Activated naive CD4-positive, alpha-beta T cell treated with anti-CD3 and anti-CD28 coated beads, Interleukin-2, amount 50 U/mL, for 72 hours (primary cell): ENCODE results near the gene STPG3. TPM values are rescaled to one million over a fixed set of nuclear protein-coding genes. Genes with fewer than 3 reads are reported as not detected.

Experiments
- ATAC-seq, 2 donors: fragments of 150-1000 bp; cut with Tn5 transposase; 2 replicates each; pipeline ENCODE4 v1.10.0; 2021; ENCODE audit warnings: mild to moderate bottlenecking in 2 of 2, moderate library complexity in 2 of 2
- DNase-seq, 2 donors: peaks; one replicate each; pipeline ENCODE4 v3.0.0; 2021 to 2022; ENCODE audit warnings: low spot score in 2 of 2
- H3K27ac Mint-ChIP-seq, 2 donors: one replicate each; pipeline ENCODE4 v1.8.0; 2022; ENCODE audit warnings: mild to moderate bottlenecking in 2 of 2, mixed read lengths in 2 of 2
- H3K36me3 Mint-ChIP-seq, 2 donors: one replicate each; pipeline ENCODE4 v1.8.0; 2022; ENCODE audit warnings: mixed read lengths in 2 of 2
- H3K9me3 Mint-ChIP-seq, 2 donors: one replicate each; pipeline ENCODE4 v1.8.0; 2022; ENCODE audit warnings: mixed read lengths in 2 of 2
- total RNA-seq, 2 donors: library from RNA; stranded (reverse); gene quantifications; one replicate each; pipeline ENCODE4 v1.2.3, GENCODE V29; 2022

STPG3 gene
- total RNA-seq: not detected

DNA sequence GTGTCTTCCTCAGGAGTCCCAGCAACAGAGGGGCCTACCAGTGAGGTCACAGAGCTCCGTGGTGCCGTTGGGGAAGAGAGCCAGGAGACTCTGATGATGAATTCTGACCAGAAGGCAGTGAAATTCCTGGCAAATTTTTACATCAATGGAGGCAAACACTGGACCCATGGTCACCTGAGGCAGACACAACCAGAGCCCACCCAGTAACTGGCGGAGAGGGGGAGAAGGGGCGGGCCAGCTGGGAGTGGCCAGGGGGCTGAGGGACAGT lies at the start of gene STPG3:
TSS of gene STPG3 (plus strand) at position 93 of the 268 bp plus-strand sequence. CDS start at position 94, 1 bp downstream.
- Mint-ChIP-seq H3K36me3 (peaks cover 0 to 10% of the 10 kb centered on the region in 2 donors), H3K9me3 (no peaks in the 10 kb centered on the region), H3K27ac (no peak within 1 kb of the TSS)
- DNase-seq (no peak), ATAC-seq (no peak)

DNA sequence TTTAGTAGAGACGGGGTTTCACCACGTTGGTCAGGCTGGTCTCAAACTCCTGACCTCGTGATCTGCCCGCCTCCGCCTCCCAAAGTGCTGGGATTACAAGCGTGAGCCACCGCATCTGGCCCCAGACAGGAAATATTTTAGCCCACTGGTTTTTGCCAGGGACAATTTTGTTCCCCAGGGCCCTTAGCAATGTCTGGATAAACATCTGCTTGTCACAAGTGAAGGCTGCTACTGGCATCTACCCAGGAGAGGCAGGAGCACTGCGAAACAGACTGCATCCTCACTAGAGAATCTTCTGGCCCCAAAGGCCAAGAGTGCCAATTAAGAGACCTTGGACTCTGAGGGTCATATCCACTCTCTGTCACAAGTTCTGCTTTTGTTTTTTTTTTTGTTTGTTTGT lies 48.1 kb upstream of the STPG3 start:
- H3K36me3 Mint-ChIP-seq: peaks cover 26 to 28% of the 10 kb centered on the region in 2 donors
- ATAC-seq (no peak), DNase-seq (no peak)
- H3K9me3 Mint-ChIP-seq: no peaks in the 10 kb centered on the region
- H3K27ac Mint-ChIP-seq: no peak overlapping the region

DNA sequence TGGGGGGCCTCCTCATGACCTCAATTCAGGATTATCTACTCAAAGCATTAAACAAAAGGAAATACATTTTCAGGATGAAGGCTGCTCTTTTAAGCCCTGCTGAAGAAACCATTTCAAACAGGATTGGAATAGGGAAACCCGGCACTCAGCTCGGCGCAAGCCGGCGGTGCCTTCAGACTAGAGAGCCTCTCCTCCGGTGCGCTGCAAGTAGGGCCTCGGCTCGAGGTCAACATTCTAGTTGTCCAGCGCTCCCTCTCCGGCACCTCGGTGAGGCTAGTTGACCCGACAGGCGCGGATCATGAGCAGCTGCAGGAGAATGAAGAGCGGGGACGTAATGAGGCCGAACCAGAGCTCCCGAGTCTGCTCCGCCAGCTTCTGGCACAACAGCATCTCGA lies 46.4 kb upstream of the STPG3 start:
- H3K27ac Mint-ChIP-seq: peak overlapping the region; percentile 94 to 97
- DNase-seq (no peak), ATAC-seq (no peak)
- H3K36me3 Mint-ChIP-seq: peaks cover 28 to 33% of the 10 kb centered on the region in 2 donors
- no peaks in the 10 kb centered on the region for H3K9me3 Mint-ChIP-seq

DNA sequence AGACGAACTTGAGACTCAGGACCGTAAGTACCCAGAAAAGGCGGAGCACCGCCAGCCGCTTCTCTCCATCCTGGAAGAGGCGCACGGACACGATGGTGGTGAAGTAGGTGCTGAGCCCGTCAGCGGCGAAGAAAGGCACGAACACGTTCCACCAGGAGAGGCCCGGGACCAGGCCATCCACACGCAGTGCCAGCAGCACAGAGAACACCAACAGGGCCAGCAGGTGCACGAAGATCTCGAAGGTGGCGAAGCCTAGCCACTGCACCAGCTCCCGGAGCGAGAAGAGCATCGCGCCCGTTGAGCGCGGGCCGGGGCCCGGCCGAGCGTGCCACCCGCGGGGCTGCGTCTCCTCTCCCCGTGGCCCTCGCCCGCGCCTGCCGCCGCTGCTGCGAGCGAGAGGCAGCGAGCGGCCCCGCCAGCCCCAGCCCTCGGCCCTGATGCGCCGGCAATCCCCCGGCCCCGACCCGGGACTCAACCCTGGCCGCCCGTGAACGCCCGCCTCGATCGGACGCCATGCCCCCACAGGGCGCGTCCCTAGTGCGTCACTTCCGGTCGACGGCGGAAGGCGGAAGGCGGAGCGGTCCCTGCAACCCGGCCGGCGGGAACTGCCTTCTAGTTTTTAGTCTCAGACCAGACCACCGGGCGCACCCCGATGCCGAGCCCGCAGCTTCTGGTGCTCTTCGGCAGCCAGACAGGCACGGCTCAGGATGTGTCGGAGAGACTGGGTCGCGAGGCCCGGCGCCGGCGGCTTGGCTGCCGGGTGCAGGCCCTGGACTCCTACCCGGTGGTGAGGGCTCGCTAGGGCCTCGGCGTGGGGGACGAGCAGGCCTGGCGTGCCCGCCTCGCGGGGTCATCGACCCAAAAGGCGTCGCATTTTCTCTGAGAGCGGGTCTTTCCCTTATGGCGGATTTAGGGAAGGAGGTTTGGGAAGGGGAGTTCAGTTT lies 45.7 kb upstream of the STPG3 start, which contains the start of the genes NDOR1 and TMEM203:
TSS of gene NDOR1 (plus strand) at position 575 of the 944 bp plus-strand sequence. CDS start at position 653, 78 bp downstream.
TSS of gene TMEM203 (minus strand) at position 523 of the 944 bp plus-strand sequence. CDS start at position 289, 234 bp downstream.
- peak within 1 kb of the TSS; percentile 94 to 97 for H3K27ac Mint-ChIP-seq

DNA sequence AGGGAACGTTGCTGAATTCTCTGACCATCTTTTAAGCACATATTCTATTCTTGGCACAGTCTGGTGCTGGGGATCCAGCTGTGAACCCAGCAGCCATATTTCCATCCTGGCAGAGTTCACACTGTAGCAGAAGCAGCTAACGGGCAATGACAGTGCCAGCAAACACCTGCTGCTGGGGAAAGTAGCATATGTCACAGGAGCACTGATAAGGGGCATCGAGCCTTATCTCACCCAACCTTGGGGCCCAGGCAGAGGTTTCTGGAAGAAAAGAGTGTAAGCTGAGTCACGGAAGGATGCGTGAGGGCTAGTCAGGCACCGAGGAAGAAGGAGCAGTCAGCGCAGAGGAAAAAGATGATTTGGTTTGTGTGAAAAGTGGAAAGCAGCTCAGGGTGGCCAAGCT lies 44.5 kb upstream of the STPG3 start:
- no peaks in the 10 kb centered on the region for H3K9me3 Mint-ChIP-seq
- peaks cover 28 to 33% of the 10 kb centered on the region in 2 donors for H3K36me3 Mint-ChIP-seq
- DNase-seq (no peak), ATAC-seq (no peak)
- peak overlapping the region; percentile 94 to 97 for H3K27ac Mint-ChIP-seq

More for the DNA sequence above, 45.7 kb upstream of the STPG3 start, which contains the start of the genes NDOR1 and TMEM203:
- ATAC-seq (peak; percentile 64 to 68), DNase-seq (peak; percentile 92 to 95)
- Mint-ChIP-seq H3K9me3 (no peaks in the 10 kb centered on the region), H3K36me3 (peaks cover 28 to 33% of the 10 kb centered on the region in 2 donors)

DNA sequence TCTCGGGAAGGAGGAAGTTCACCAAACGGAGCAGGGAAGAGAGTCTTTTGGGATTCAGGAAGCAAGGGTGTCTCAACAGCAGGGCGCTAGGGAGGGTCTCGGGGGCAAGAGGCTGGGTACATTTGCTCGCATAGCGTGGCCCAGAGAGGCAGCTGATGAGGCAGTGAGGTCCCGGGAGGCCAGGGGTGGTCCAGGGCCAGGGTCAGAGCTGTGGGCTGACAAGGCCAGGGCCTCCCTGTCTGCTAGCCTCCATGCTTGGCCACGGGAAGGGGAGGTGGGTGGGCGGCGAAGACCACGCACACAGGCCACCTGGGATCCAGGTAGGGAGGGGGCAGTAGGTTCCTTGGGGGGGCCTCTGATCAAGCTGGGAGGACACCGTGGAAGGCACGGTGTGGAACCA lies 39.6 kb upstream of the STPG3 start:
- ATAC-seq: no peak
- Mint-ChIP-seq H3K27ac (peak overlapping the region; percentile 47 to 74), H3K9me3 (no peaks in the 10 kb centered on the region), H3K36me3 (peaks cover 12 to 15% of the 10 kb centered on the region in 2 donors)
- no peak for DNase-seq

DNA sequence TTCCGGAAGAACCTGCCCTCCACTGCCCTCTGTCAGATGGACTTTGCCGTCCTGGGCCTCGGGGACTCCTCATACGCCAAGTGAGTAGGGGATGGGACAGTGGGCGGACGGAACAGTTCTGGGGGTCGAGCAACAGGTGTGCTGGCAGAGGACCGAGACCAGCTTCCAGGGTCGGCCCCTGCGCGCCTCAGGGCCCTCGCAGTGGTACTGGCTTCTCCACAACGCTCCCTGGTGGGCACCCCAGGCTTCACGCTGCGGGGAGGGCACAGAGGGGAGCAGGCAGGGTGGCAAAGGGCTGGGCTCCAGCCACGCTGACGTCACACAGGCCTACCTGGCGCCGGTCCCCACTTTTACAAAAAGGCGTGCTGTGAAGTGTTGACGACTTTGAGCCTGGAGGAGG lies 38.6 kb upstream of the STPG3 start:
- H3K36me3 Mint-ChIP-seq: peaks cover 2 to 10% of the 10 kb centered on the region in 2 donors
- DNase-seq: no peak
- ATAC-seq: peak in 1 of 2 donors; percentile 11
- H3K9me3 Mint-ChIP-seq: no peaks in the 10 kb centered on the region
- H3K27ac Mint-ChIP-seq: no peak overlapping the region

DNA sequence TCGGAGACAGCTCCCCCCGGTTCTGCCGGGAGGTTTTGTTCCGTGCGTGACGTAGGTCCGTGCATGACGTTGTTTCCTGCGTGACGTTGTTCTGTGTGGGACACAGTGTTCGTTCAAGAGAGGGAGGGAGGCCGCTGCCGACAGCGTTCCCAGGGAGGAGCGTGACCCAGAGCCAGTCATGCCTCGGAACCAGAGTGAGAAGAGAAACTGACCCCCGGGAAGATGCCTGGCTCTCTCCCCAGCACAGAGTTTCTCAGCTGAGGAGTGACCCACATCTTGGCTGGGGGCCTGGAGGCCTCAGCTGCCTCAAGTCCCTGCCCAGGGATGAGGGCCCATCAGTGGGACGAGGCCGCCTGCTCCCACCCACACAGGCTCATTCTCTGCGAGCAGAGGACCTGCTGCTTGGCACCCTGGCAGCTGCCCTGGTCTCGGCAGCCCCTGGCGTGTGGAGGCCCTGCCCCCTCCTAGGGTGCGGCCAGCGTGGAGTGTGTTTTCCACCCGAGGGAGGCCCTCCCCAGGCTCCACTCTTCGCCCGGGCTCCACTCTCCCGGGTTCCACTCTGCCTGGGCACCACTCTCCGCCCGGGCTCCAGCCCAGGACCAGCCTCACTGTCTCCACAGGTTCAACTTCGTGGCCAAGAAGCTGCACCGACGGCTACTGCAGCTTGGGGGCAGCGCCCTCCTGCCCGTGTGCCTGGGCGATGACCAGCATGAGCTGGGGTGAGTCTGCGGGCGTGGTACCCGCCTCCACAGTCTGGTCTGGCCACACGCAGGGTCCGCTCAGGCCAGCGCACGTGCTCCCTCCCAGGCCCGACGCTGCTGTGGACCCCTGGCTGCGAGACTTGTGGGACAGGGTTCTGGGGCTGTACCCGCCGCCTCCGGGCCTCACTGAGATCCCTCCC lies 37.7 kb upstream of the STPG3 start:
- DNase-seq (no peak), ATAC-seq (no peak)
- peaks cover 0 to 7% of the 10 kb centered on the region in 2 donors for H3K36me3 Mint-ChIP-seq
- no peaks in the 10 kb centered on the region for H3K9me3 Mint-ChIP-seq
- no peak overlapping the region for H3K27ac Mint-ChIP-seq

DNA sequence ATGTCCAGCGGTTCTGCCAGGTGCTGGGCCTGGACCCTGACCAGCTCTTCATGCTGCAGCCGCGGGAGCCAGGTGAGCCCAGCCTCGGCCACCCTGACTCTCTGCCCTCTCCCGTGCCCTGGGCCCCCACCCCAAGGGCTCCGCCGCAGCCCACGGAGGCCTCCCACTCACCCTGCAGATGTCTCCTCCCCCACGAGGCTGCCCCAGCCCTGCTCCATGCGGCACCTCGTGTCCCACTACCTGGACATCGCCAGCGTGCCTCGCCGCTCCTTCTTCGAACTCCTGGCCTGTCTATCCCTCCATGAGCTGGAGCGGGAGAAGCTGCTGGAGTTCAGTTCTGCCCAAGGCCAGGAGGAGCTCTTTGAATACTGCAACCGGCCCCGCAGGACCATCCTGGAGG lies 36.5 kb upstream of the STPG3 start:
- H3K9me3 Mint-ChIP-seq: no peaks in the 10 kb centered on the region
- no peak for ATAC-seq
- no peaks in the 10 kb centered on the region for H3K36me3 Mint-ChIP-seq
- no peak overlapping the region for H3K27ac Mint-ChIP-seq
- no peak for DNase-seq

DNA sequence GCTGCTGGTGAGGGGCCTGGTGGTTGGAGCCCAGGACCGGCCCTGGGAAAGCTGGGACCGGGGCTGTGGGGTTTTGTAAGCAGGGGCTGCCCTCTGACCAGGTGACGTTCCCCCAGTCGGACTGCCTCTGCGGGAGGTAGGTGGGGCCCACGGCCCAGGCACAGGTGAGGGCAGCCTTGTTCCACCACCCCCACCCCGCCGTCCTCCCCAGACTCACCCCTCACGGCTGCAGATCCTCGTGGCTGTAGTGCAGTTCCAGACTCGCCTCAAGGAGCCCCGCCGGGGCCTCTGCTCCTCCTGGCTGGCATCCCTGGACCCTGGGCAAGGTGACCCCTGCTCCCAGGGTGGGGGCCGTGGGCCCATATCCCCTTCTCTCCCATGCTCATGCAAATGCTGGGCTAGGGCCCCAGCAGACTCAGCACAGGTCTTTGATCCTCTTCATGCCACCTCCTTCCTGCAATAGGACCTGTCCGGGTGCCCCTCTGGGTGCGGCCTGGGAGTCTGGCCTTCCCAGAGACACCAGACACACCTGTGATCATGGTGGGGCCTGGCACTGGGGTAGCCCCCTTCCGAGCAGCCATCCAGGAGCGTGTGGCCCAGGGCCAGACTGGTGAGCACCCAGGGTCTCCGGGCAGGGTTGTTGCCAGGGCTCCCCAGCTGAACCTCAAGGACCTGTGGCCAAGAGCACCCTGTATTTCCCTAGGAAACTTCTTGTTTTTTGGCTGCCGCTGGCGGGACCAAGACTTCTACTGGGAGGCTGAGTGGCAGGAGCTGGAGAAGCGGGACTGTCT lies 35.7 kb upstream of the STPG3 start:
- peak overlapping the region in 1 of 2 donors; percentile 36 for H3K27ac Mint-ChIP-seq
- DNase-seq (no peak), ATAC-seq (no peak)
- H3K9me3 Mint-ChIP-seq: no peaks in the 10 kb centered on the region
- no peaks in the 10 kb centered on the region for H3K36me3 Mint-ChIP-seq

DNA sequence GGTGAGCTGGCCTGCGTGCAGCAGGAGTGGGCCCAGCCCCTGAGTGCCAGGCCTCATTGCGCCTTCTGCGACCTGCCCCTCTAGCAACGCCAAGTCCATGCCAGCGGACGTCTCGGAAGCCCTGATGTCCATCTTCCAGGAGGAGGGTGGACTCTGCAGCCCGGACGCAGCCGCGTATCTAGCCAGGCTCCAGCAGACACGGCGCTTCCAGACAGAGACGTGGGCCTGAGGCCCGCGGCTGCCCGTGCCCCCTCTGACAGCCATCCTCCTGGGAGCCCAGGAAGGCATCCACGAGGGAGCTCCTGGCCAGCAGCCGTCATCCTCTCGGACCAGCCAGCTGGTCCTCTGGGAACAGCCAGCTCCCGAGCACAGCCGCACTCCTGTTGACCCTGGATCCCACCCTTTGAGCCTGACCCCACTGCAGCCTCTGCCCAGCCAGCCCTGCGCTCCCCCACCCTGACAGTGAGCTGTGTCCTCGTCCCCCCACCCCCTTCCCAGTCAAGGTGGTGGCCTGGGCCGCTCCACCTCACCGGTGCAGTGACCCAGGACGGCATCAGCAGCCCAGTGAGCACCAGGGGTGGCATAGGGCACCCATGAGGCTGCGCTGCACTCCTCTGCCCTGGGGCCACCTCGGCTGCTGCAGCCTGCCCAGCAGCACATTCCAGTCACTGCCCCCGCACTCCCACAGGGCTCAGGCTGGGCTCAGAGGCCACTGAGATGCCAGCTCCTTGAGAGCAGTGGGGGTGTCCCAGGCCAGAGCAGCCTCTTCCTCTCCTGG lies 34.7 kb upstream of the STPG3 start:
- no peak for DNase-seq
- H3K36me3 Mint-ChIP-seq: no peaks in the 10 kb centered on the region
- H3K9me3 Mint-ChIP-seq: no peaks in the 10 kb centered on the region
- no peak overlapping the region for H3K27ac Mint-ChIP-seq
- ATAC-seq: no peak

DNA sequence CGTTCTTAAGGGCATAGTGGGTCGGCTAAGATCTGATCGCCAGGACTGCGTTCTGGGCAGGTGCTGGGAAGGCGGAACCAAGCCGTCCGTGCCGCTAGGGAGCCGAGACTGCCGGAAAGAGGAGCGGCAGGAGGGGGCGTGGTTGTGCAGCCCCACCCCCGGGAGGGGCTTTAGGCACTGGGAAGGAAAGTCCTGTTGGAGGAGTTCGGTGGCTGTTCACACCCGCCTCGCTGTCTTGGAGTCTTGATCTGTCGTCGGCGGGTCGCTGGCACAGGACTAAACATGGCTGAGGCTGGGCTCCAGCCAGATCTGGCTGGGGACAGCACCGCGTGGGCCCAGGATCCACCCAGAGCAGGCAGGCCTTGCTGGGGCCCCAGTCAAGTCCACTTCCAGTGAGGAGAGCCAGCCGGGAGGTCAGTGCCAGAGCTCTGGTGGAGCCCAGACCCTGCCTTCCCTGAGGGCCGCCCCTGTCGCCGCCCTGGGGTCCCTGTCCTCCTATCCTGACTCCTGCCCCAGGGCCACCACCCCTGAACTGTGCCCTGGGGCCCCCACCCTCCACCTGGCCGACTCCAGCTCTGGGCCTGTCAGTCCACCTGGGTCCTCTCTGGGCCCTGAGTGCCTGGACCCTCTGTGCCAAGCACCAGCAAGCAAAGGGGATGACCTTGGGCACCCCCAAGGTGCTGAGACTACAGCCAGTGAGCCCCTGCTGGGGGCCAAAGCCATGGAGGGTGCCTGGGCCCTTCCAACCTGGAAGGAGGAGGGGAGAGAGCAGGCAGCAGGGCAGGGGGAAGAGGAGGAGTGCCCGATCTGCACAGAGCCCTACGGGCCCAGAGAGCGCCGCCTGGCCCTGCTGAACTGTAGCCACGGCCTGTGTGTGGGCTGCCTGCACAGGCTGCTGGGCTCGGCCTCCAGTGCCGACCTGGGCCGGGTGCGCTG lies 33.5 kb upstream of the STPG3 start:
- no peaks in the 10 kb centered on the region for H3K36me3 Mint-ChIP-seq
- no peaks in the 10 kb centered on the region for H3K9me3 Mint-ChIP-seq
- no peak overlapping the region for H3K27ac Mint-ChIP-seq
- no peak for ATAC-seq
- no peak for DNase-seq

DNA sequence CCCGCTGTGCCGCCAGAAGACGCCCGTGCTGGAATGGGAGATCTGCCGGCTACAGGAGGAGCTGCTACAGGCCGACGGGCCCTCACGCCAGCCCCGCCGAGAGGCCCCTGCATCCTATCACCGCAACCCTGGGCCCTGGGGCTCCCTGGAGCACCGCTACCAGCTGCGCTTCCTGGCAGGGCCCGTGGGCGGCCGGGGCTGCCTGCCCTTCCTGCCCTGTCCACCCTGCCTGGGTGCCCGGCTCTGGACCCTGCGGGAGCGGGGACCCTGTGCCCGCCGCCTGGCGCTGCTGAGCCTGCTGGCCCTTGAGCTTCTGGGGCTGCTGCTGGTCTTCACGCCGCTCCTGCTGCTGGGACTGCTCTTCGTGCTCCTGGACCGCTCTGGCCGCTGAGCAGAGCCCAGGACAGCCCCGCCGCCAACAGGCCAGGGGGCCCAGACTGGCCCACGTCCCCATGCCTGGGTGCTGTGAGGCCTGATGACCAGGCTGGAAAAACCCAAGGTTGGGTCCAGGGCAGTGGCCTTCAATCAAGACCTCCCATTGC lies 32.8 kb upstream of the STPG3 start:
- Mint-ChIP-seq H3K9me3 (no peaks in the 10 kb centered on the region), H3K27ac (no peak overlapping the region), H3K36me3 (no peaks in the 10 kb centered on the region)
- no peak for DNase-seq
- ATAC-seq: no peak

DNA sequence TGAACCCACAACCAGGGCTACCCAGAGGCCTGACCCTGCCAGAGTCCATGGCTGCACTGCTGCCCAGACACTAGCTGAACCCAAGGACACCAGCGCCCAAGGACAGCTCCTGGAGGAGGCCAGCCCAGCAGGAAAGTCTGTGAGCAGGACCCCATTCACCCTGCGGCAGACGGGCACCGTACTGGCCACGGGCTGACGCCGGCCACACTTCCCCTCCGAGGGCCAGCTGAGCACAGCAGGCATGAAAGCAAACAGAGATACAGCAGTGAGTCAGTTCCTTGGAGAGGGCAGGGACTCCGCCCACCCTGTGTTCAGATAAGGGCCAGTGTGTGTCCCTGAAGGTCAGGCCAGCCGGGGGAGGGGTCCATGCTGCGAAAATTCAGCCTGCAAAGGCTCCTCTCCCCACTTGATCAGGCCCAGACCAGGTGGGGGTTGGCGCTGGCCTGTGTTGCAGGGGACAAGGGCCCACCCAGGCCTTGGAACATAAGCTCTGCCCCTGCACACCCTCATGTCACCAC lies 32.3 kb upstream of the STPG3 start:
- Mint-ChIP-seq H3K27ac (no peak overlapping the region), H3K36me3 (no peaks in the 10 kb centered on the region), H3K9me3 (no peaks in the 10 kb centered on the region)
- DNase-seq: no peak
- no peak for ATAC-seq
